Ovary (tissue), 9 donors: Measurements from ENCODE around the gene GABRB3. TPM values are rescaled to one million over a fixed set of nuclear protein-coding genes. Genes with fewer than 3 reads are reported as not detected.

Experiments
- DNase-seq, 5 donors: peaks; one replicate each; pipeline ENCODE4 v3.0.0-alpha.2; 2019 to 2020
- H3K27ac ChIP-seq, 2 donors: fragments of 200-600 bp; one replicate each; pipeline versions ENCODE4 v1.5.1 to v1.8.0; 2019 to 2022
- H3K27me3 ChIP-seq: fragments of 200-600 bp; one replicate; pipeline ENCODE4 v1.8.0; 2022
- H3K36me3 ChIP-seq: fragments of 200-600 bp; sonication (generic); one replicate; pipeline ENCODE4 v1.5.1; 2019
- H3K4me1 ChIP-seq: one replicate; pipeline ENCODE4 v1.8.1; 2013; ENCODE audit warnings: mild to moderate bottlenecking, moderate library complexity; ENCODE audit not compliant: insufficient read depth
- H3K4me3 ChIP-seq: fragments of 200-600 bp; sonication (generic); one replicate; pipeline ENCODE4 v1.5.1; 2017
- H3K9me3 ChIP-seq, 2 donors: fragments of 200-600 bp in 1 of 2; sonication (generic) in 1 of 2; one replicate each; pipeline versions ENCODE4 v1.5.1 to v1.8.1; 2013 to 2019; ENCODE audit warnings: mild to moderate bottlenecking in 1 of 2, moderate library complexity in 1 of 2
- EP300 ChIP-seq: sonication (generic); formaldehyde crosslinking; IDR thresholded peaks from one replicate; pipeline ENCODE4 v1.6.1; 2017; ENCODE audit warnings: antibody characterized with exemption
- POLR2A ChIP-seq: fragments of 450-650 bp; IDR thresholded peaks from one replicate; pipeline ENCODE4 v1.6.1; 2017; ENCODE audit warnings: antibody characterized with exemption, mild to moderate bottlenecking, moderate library complexity
- WGBS, 3 donors: extraction: QIAGEN DNeasy Blood & Tissue Kit in 1 of 3; methylation state at CpG; one replicate each; pipeline versions ENCODE4 v1.1.5 to v1.1.7; 2013 to 2017; 5-methylcytosine and 5-hydroxymethylcytosine counted together
- intact Hi-C, 4 donors: fragments of 100-400 bp; cut with DNase I; formaldehyde crosslinking; loops; one replicate each; pipeline versions ENCODE4 v1.11.0 to v1.15.1; 2022 to 2023
- polyA plus RNA-seq, 2 donors: library from polyadenylated mRNA; stranded (reverse); fragments of 200-250 nt in 1 of 2; fragments of 350-450 nt in 1 of 2; fragmentation: Illumina TruSeq in 1 of 2; extraction: RNeasy Lipid Tissue Mini Kit (QIAGEN cat#74804) in 1 of 2; gene quantifications; one replicate each; pipeline ENCODE4 v1.2.3, GENCODE V29; 2013 to 2014
- total RNA-seq, 7 donors: library from RNA; depleted of rRNA in 2 of 7; stranded (reverse); fragments of >200 nt in 2 of 7; fragmentation: NEBNext Ultra II Directional in 3 of 7; extraction: Animal tissue kit (Norgen Biotek cat#: 25700) in 3 of 7; gene quantifications; one replicate each; pipeline versions ENCODE4 v1.1.0 to v1.2.4, GENCODE V29; 2016 to 2023
- TF ChIP-seq, protein P1 (sequence below), 3 donors: fragments of 450-650 bp in 2 of 3; fragments of 200-600 bp in 1 of 3; IDR thresholded peaks; one replicate each; pipeline versions ENCODE4 v1.5.1 to v1.8.0; 2016 to 2022; ENCODE audit warnings: antibody characterized with exemption in 3 of 3, mild to moderate bottlenecking in 1 of 3
- donor health status: DM: no; HTN: no; CAD: no; lungs with moderate emphysema.
- donor health status: DM: no; HTN: no; CAD: no.
- donor health status: Bipolar disorder and iron deficiency.
- donor health status: DM: yes; HTN: yes; CAD: no.
- donor health status: DM: no; HTN: no; CAD: no.
- donor health status: DM: yes; HTN: yes; CAD: no.

The GABRB3 gene
- total and polyA plus RNA-seq, 9 donors, result 0.60 to 6.7 (median 3.0) TPM

DNA sequence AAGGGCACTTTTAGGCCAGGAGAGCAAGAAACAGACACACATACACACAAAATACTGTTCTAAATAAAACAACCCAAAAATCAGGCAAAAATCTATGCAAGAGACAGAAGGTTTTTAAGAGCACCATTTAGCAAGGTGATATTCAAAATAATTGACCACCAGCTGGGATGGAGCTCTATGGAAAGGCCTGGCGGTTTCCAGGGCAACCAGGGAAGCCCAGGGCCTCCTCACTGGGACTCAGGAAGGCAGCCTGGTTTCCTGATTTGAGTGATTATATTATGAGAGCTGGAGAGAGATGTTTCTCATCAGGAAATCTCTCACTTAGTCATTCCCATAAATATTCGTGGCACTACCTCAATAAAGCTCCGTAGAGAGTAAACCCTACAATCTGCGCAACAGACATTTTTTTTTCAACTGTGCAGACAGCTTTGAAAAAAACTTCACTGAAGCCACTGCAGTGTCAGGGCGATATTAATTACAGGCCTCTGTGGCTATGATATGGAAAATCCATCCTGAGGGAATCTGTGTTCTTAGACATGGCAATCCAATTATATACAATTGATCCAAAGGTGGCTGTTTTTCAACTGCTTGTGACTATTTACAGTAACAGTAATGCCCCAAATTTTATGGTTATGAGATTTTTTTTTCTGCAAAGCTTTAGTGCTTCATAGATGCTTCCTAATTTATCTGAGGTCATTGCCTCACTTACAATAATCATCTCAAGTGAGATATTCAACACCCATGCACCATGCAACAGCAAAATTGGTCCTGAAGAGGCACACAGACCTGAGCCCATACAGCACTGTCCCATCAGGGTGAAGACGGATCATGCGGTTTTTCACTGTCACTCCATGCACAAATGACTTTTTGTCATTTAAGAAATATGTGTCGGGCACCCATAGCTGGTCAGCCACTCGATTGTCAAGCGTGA, 152.1 kb downstream of the GABRB3 start:
- Histone ChIP-seq H3K27me3 (no peaks in the 10 kb centered on the region), H3K36me3 (no peaks in the 10 kb centered on the region), H3K9me3 (peaks cover 0 to 3% of the 10 kb centered on the region in 2 donors), H3K4me3 (no peak overlapping the region), H3K27ac (no peak overlapping the region), H3K4me1 (no peaks in the 10 kb centered on the region)
- TF ChIP-seq EP300, result no peak
- TF ChIP-seq POLR2A, result no peak
- TF ChIP-seq, protein P1, sequence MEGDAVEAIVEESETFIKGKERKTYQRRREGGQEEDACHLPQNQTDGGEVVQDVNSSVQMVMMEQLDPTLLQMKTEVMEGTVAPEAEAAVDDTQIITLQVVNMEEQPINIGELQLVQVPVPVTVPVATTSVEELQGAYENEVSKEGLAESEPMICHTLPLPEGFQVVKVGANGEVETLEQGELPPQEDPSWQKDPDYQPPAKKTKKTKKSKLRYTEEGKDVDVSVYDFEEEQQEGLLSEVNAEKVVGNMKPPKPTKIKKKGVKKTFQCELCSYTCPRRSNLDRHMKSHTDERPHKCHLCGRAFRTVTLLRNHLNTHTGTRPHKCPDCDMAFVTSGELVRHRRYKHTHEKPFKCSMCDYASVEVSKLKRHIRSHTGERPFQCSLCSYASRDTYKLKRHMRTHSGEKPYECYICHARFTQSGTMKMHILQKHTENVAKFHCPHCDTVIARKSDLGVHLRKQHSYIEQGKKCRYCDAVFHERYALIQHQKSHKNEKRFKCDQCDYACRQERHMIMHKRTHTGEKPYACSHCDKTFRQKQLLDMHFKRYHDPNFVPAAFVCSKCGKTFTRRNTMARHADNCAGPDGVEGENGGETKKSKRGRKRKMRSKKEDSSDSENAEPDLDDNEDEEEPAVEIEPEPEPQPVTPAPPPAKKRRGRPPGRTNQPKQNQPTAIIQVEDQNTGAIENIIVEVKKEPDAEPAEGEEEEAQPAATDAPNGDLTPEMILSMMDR (IDR thresholded peaks at IDR 0.05), result no peak
- WGBS, 3 donors, result 73 to 78% (median 74%) methylated on average over 10 of the region's 10 CpGs
- DNase-seq, result no peak
- intact Hi-C loops, result no loop called here

DNA sequence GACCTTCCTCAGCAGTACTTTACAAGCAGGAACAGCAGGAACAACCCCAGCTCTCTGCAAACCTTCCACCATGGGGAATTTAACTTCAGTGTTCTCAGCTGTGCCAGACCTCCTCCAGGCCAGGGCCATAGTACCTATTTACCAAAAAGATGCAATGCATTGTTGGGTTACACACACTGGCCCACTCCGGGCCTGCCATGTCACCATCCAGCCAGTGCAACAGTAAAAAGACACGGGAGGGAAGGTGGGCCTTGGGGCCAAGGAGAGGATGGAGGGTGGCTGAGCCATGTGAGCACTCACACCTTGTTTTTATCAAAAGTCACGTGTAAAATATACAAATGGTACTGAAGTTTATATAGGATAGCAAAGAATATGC, 157.0 kb downstream of the GABRB3 start:
- no peak for DNase-seq
- no peaks in the 10 kb centered on the region for H3K4me1 ChIP-seq
- H3K27ac ChIP-seq, result no peak overlapping the region
- no peaks in the 10 kb centered on the region for H3K27me3 ChIP-seq
- H3K4me3 ChIP-seq, result no peak overlapping the region
- TF ChIP-seq EP300, result no peak
- no peak for TF ChIP-seq POLR2A
- TF ChIP-seq, protein P1 (IDR thresholded peaks at IDR 0.05), result no peak
- H3K36me3 ChIP-seq, result no peaks in the 10 kb centered on the region
- H3K9me3 ChIP-seq, result peaks cover 0 to 3% of the 10 kb centered on the region in 2 donors
- WGBS, 3 donors, result 86 to 89% (median 86%) methylated on average over 3 of the region's 3 CpGs
- intact Hi-C loops, result no loop called here

- intact Hi-C loops, result no loop called here
- no peaks in the 10 kb centered on the region for H3K36me3 ChIP-seq
- H3K4me3 ChIP-seq, result no peak overlapping the region
- H3K9me3 ChIP-seq, result peaks cover 0 to 3% of the 10 kb centered on the region in 2 donors
- WGBS, 3 donors, result 79 to 92% (median 87%) methylated on average over 7 of the region's 7 CpGs
- DNase-seq, result no peak
- H3K27me3 ChIP-seq, result no peaks in the 10 kb centered on the region
- TF ChIP-seq, protein P1 (IDR thresholded peaks at IDR 0.05), result no peak
- TF ChIP-seq POLR2A, result no peak
- TF ChIP-seq EP300, result no peak
- H3K4me1 ChIP-seq, result no peaks in the 10 kb centered on the region
- H3K27ac ChIP-seq, result no peak overlapping the region
These were observed 157.5 kb downstream of the GABRB3 start for GRCh38 chr15:26615188-26615926.

DNA sequence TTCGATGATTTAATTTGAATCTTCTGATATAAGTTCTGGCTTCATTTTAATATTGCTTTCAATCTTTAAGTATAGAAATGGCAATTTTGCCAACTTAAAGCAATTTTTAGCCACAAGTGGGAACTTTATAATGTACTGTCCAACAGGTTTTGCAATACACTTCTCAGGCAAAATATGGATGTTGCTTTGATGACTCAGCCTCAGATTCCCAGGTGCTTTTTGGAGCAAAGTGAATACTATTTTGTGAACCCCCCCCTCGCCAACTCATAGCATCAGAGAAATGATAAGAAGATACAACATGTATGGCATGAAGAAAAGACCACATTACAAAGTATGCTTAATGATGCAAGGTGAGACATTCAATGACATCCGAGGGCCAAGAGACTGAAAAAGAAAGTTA, 158.1 kb downstream of the GABRB3 start:
- TF ChIP-seq EP300 (no peak), POLR2A (no peak)
- TF ChIP-seq, protein P1 (IDR thresholded peaks at IDR 0.05), result no peak
- Histone ChIP-seq H3K27ac (no peak overlapping the region), H3K27me3 (no peaks in the 10 kb centered on the region), H3K4me1 (no peaks in the 10 kb centered on the region), H3K9me3 (peaks cover 0 to 1% of the 10 kb centered on the region in 2 donors), H3K4me3 (no peak overlapping the region), H3K36me3 (no peaks in the 10 kb centered on the region)
- no peak for DNase-seq
- WGBS, 3 donors, result 75 to 88% (median 81%) methylated on average over 3 of the region's 3 CpGs
- intact Hi-C loops, result no loop called here
